GM12878 (cell line): ENCODE results near the gene TRAF2. TPM values are rescaled to one million over a fixed set of nuclear protein-coding genes. Genes with fewer than 3 reads are reported as not detected.

ENCODE experiments used
- ATAC-seq: fragments of 200-7000 bp; cut with Tn5 transposase; 3 replicates; pipeline ENCODE4 v1.9.1; 2020; ENCODE audit warnings: mild to moderate bottlenecking, moderate library complexity
- BruUV-seq: library from RNA; stranded (reverse); fragments of 400-500 nt; replicated peaks from 2 replicates; lab custom pipeline; 2021; lab: Mats Ljungman, UMichigan
- CTCF ChIA-PET: fragments of 300-600 bp; sonication (Branson Sonifier 250); formaldehyde crosslinking; extraction: SDS; loops from one replicate; lab custom pipeline; 2021; ENCODE audit warnings: inconsistent platforms; lab: Yijun Ruan, JAX
- POLR2A ChIA-PET: fragments of 350-600 bp; formaldehyde crosslinking; extraction: SDS; loops from one replicate; lab custom pipeline; 2021; ENCODE audit warnings: inconsistent platforms; lab: Charles Lee
- RAD21 ChIA-PET: fragments of 300-600 bp; sonication (Branson Sonifier 250); formaldehyde crosslinking; loops from one replicate; lab custom pipeline; 2023; ENCODE audit warnings: antibody characterized with exemption; ENCODE audit not compliant: unreplicated experiment; lab: Charles Lee
- SMC1A ChIA-PET: fragments of 300-600 bp; sonication (Branson Sonifier 250); formaldehyde crosslinking; loops from one replicate; lab custom pipeline; 2023; ENCODE audit not compliant: unreplicated experiment, uncharacterized antibody; lab: Charles Lee
- DNase-seq: peaks from one replicate; pipeline ENCODE4 v3.0.0-alpha.2; 2011; ENCODE audit warnings: low read depth, low spot score
- FAIRE-seq: peaks from 3 replicates; lab custom pipeline; 2011; peaks lifted over from hg19 to GRCh38; lab: Jason Lieb, UNC
- H2AFZ ChIP-seq: 2 replicates; pipeline ENCODE4 v1.6.0; 2011; ENCODE audit warnings: low read depth, low read length, control low read depth; ENCODE audit not compliant: control insufficient read depth
- H3K27ac ChIP-seq: 2 replicates; pipeline ENCODE4 v1.5.1; 2011; ENCODE audit warnings: control low read depth; ENCODE audit not compliant: control insufficient read depth, insufficient read depth
- H3K27me3 ChIP-seq, 2 experiments: replicated peaks in 1 of 2; 2 replicates each; pipeline versions ENCODE4 v1.6.0 to v1.6.1; 2011; ENCODE audit warnings: low read length in 1 of 2; ENCODE audit not compliant: control insufficient read depth in 2 of 2, insufficient read depth in 2 of 2
- H3K36me3 ChIP-seq, 2 experiments: 2 replicates each; pipeline ENCODE4 v1.5.1; 2011; ENCODE audit warnings: low read length in 1 of 2; ENCODE audit not compliant: control insufficient read depth in 2 of 2, insufficient read depth in 2 of 2
- H3K4me1 ChIP-seq: 2 replicates; pipeline ENCODE4 v1.6.1; 2011; ENCODE audit warnings: mild to moderate bottlenecking, low read length, moderate library complexity, mixed read lengths; ENCODE audit not compliant: control insufficient read depth, insufficient read depth
- H3K4me2 ChIP-seq: 2 replicates; pipeline ENCODE4 v1.6.0; 2011; ENCODE audit warnings: control low read depth; ENCODE audit not compliant: control insufficient read depth, insufficient read depth
- H3K4me3 ChIP-seq: fragments of 200-600 bp; sonication (generic); 2 replicates; pipeline ENCODE4 v1.5.1; 2016
- H3K79me2 ChIP-seq: 2 replicates; pipeline ENCODE4 v1.6.0; 2011; ENCODE audit warnings: low read length; ENCODE audit not compliant: control insufficient read depth, insufficient read depth
- H3K9ac ChIP-seq: 2 replicates; pipeline ENCODE4 v1.8.0; 2011; ENCODE audit warnings: low read length, control low read depth, mixed read lengths; ENCODE audit not compliant: control insufficient read depth, insufficient read depth
- H3K9me3 ChIP-seq: replicated peaks from 3 replicates; pipeline ENCODE4 v1.5.1; 2011; ENCODE audit warnings: mild to moderate bottlenecking, low read length; ENCODE audit not compliant: control insufficient read depth, insufficient read depth
- H4K20me1 ChIP-seq: 2 replicates; pipeline ENCODE4 v1.6.0; 2011; ENCODE audit not compliant: control insufficient read depth, insufficient read depth
- CHD2 ChIP-seq: IDR thresholded peaks from 2 replicates; pipeline ENCODE4 v1.6.1; 2011; ENCODE audit warnings: low read depth, low read length, improper control_type of control experiment, borderline replicate concordance
- DPF2 ChIP-seq: fragments of 450-650 bp; IDR thresholded peaks from 2 replicates; pipeline ENCODE4 v1.6.1; 2017; ENCODE audit warnings: mild to moderate bottlenecking
- ESRRA ChIP-seq: IDR thresholded peaks from 2 replicates; pipeline ENCODE4 v1.6.1; 2012; ENCODE audit warnings: mild to moderate bottlenecking, low read length, improper control_type of control experiment
- GATAD2B ChIP-seq: fragments of 450-650 bp; conservative IDR thresholded peaks from 2 replicates; pipeline ENCODE4 v1.6.1; 2017; ENCODE audit warnings: low read depth, mild to moderate bottlenecking, moderate library complexity
- NFYB ChIP-seq: IDR thresholded peaks from 2 replicates; pipeline ENCODE4 v1.6.1; 2011; ENCODE audit warnings: low read depth, mild to moderate bottlenecking, low read length, improper control_type of control experiment, moderate library complexity; ENCODE audit not compliant: insufficient read depth
- POLR2A ChIP-seq: IDR thresholded peaks from 2 replicates; pipeline ENCODE4 v1.6.1; 2011; ENCODE audit warnings: low read depth, mild to moderate bottlenecking, low read length
- RFX5 ChIP-seq: IDR thresholded peaks from 2 replicates; pipeline ENCODE4 v1.6.1; 2011; ENCODE audit warnings: low read depth, low read length, improper control_type of control experiment
- SMAD1 ChIP-seq: fragments of 450-650 bp; IDR thresholded peaks from 2 replicates; pipeline ENCODE4 v1.6.1; 2018; ENCODE audit warnings: mild to moderate bottlenecking, low read depth; ENCODE audit not compliant: partially characterized antibody
- SMAD5 ChIP-seq: IDR thresholded peaks from 2 replicates; pipeline ENCODE4 v1.6.1; 2016; ENCODE audit warnings: antibody characterized with exemption, low read depth
- TAF1 ChIP-seq: IDR thresholded peaks from 2 replicates; pipeline ENCODE4 v1.6.1; 2011; ENCODE audit warnings: mild to moderate bottlenecking, low read depth, low read length, borderline replicate concordance
- YY1 ChIP-seq: IDR thresholded peaks from 2 replicates; pipeline ENCODE4 v1.6.1; 2011; ENCODE audit warnings: low read depth, mild to moderate bottlenecking, low read length
- ZBED1 ChIP-seq: IDR thresholded peaks from 2 replicates; pipeline ENCODE4 v1.6.1; 2016; ENCODE audit warnings: borderline replicate concordance
- ZSCAN29 ChIP-seq: fragments of 450-650 bp; IDR thresholded peaks from 2 replicates; pipeline ENCODE4 v1.6.1; 2017; ENCODE audit warnings: mild to moderate bottlenecking, moderate library complexity
- WGBS: methylation state at CpG from one replicate; pipeline ENCODE4 v1.1.6; 2016; ENCODE audit warnings: low lambda C conversion rate; ENCODE audit not compliant: insufficient replicate concordance, insufficient coverage; ENCODE audit errors: missing lambda C conversion rate; 5-methylcytosine and 5-hydroxymethylcytosine counted together
- in situ Hi-C: fragments of 300-500 bp; cut with MboI; formaldehyde crosslinking; loops from 9 replicates; pipeline ENCODE4 v1.14.3; 2018; ENCODE audit warnings: mixed read lengths
- intact Hi-C: fragments of 100-400 bp; cut with micrococcal nuclease; formaldehyde crosslinking; loops from one replicate; pipeline ENCODE4 v1.14.2; 2022; ENCODE audit not compliant: unreplicated experiment
- polyA plus RNA-seq, 11 experiments: library from polyadenylated mRNA; depleted of rRNA in 4 of 11; unstranded in 6 of 11; stranded (reverse) in 5 of 11; fragments of >200 nt; fragmentation: Nextera tagmentation in 4 of 11; fragmentation: Illumina TruSeq in 1 of 11; extraction: Ambion mirVana in 4 of 11; extraction: Trizol in 1 of 11; gene quantifications; 1 replicate in 1 of 11; 2 replicates in 10 of 11; pipeline versions ENCODE4 v1.2.1 to v1.2.3, GENCODE V29; 2011 to 2016; ENCODE audit warnings: inconsistent platforms in 2 of 11, missing spikeins in 2 of 11, low read depth in 1 of 11
- total RNA-seq, 4 experiments: library from RNA; depleted of rRNA in 3 of 4; stranded (reverse); fragments of >200 nt in 3 of 4; fragmentation: Illumina TruSeq in 1 of 4; extraction: Trizol in 1 of 4; gene quantifications; 2 replicates each; pipeline versions ENCODE4 v1.2.1 to v1.2.3, GENCODE V29; 2013 to 2021
- TF ChIP-seq, protein P1 (sequence below): fragments of 450-650 bp; IDR thresholded peaks from 2 replicates; pipeline ENCODE4 v1.6.1; 2017; ENCODE audit warnings: mild to moderate bottlenecking
- TF ChIP-seq, protein P2 (sequence below): IDR thresholded peaks from 2 replicates; pipeline ENCODE4 v1.6.1; 2011; ENCODE audit warnings: low read depth, mild to moderate bottlenecking, low read length, moderate library complexity, borderline replicate concordance; ENCODE audit errors: extremely low read depth

Gene TRAF2
- total and polyA plus RNA-seq, 10 of the 15 experiments (the other 5 are each of a cell fraction or from before 2014, with no cell fraction given), result 0.34 to 39.5 (median 18.7) TPM

DNA sequence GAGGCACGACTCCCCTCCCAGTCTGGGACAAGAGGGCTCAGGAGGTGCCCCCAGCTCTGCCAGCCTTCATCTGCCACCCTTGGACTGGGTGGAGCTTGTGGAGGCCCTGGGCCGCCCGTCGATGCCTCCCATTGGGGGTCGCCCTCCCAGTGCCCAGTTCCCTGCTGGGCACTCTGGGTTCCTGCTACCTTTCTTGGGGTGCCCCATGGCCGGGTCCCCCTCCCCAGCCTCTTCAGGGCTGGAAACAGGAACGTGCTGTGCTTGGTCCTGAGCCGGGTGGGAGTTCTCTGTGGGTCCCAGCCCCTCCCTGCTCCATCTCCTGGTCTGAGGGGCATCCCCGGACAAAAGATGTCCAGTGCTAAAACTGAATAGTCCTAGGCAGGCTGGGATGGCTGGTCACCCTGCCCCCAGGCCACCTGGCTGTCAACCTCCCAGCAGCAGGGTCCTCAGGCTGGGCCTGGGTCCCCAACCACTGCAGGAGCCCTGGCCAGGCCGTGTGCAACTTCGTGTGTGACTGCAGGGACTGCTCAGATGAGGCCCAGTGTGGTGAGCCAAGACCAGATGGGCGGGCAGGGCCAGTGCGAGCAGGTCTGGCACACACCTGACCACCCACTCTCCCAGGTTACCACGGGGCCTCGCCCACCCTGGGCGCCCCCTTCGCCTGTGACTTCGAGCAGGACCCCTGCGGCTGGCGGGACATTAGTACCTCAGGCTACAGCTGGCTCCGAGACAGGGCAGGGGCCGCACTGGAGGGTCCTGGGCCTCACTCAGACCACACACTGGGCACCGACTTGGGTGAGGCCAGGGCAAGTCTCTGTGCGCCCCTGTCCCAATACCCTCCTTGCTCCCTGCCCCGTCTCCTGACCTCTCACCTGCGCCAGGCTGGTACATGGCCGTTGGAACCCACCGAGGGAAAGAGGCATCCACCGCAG is 33.4 kb upstream of the TRAF2 start:
- WGBS, result 77% methylated on average over 29 of the region's 29 CpGs
- Histone ChIP-seq H2AFZ (no peak overlapping the region), H3K36me3 (peaks cover 4 to 8% of the 10 kb centered on the region in 2 experiments; a peak in 3 of 4 replicates), H3K27me3 (no peaks in the 10 kb centered on the region), H3K4me2 (no peak overlapping the region), H3K9ac (no peak overlapping the region)
- CTCF ChIA-PET, result no interaction called here
- FAIRE-seq (no peak), DNase-seq (no peak), ATAC-seq (no peak)
- SMC1A ChIA-PET, result no interaction called here
- TF ChIP-seq ZSCAN29 (no peak), ZBED1 (no peak), POLR2A (peak; percentile 34; the same call in 1 of the 2 replicates)
- TF ChIP-seq, all 136 proteins: peak for 1
- RAD21 ChIA-PET, result no interaction called here
- Histone ChIP-seq H4K20me1 (no peaks in the 10 kb centered on the region; the same call in 1 of the 2 replicates), H3K27ac (no peak overlapping the region), H3K9me3 (no peaks in the 10 kb centered on the region), H3K4me3 (no peak overlapping the region), H3K79me2 (peaks cover 10% of the 10 kb centered on the region; the same call in 1 of the 2 replicates), H3K4me1 (peaks cover 7% of the 10 kb centered on the region)
- intact Hi-C loops, result loop anchor here (5.0 kb wide), 1 partner anchor 89 kb away; the partner anchor contains the start of gene FBXW5
- in situ Hi-C loops, result no loop called here
- no TSS peak for BruUV-seq
- POLR2A ChIA-PET, result no interaction called here

- H3K36me3 ChIP-seq, result peaks cover 4 to 8% of the 10 kb centered on the region in 2 experiments; a peak in 3 of 4 replicates
- ChIA-PET POLR2A (no interaction called here), CTCF (no interaction called here), RAD21 (no interaction called here), SMC1A (no interaction called here)
- H3K4me3 ChIP-seq, result no peak overlapping the region
- WGBS, result 66% methylated on average over 17 of the region's 18 CpGs
- no peak for DNase-seq
- H3K27me3 ChIP-seq, result no peaks in the 10 kb centered on the region
- no TSS peak for BruUV-seq
- H3K79me2 ChIP-seq, result peaks cover 7% of the 10 kb centered on the region; the same call in 1 of the 2 replicates
- no peak overlapping the region for H3K4me2 ChIP-seq
- H3K27ac ChIP-seq, result no peak overlapping the region
- no peaks in the 10 kb centered on the region for H3K9me3 ChIP-seq
- no peak overlapping the region for H2AFZ ChIP-seq
- no peaks in the 10 kb centered on the region; the same call in 1 of the 2 replicates for H4K20me1 ChIP-seq
- intact Hi-C loops (loop anchor here (5.0 kb wide), 1 partner anchor 89 kb away; the partner anchor contains the start of gene FBXW5), in situ Hi-C loops (no loop called here)
- no peak for FAIRE-seq
- ATAC-seq, result peak; percentile 20
- H3K9ac ChIP-seq, result no peak overlapping the region
- H3K4me1 ChIP-seq, result peaks cover 7% of the 10 kb centered on the region
- TF ChIP-seq NFYB (no peak), ZSCAN29 (no peak), ESRRA (no peak), CHD2 (no peak), SMAD5 (no peak), GATAD2B (no peak), DPF2 (no peak), SMAD1 (no peak), YY1 (no peak), TAF1 (no peak), RFX5 (no peak), POLR2A (peak; percentile 14; the same call in 1 of the 2 replicates)
- TF ChIP-seq, protein P1, sequence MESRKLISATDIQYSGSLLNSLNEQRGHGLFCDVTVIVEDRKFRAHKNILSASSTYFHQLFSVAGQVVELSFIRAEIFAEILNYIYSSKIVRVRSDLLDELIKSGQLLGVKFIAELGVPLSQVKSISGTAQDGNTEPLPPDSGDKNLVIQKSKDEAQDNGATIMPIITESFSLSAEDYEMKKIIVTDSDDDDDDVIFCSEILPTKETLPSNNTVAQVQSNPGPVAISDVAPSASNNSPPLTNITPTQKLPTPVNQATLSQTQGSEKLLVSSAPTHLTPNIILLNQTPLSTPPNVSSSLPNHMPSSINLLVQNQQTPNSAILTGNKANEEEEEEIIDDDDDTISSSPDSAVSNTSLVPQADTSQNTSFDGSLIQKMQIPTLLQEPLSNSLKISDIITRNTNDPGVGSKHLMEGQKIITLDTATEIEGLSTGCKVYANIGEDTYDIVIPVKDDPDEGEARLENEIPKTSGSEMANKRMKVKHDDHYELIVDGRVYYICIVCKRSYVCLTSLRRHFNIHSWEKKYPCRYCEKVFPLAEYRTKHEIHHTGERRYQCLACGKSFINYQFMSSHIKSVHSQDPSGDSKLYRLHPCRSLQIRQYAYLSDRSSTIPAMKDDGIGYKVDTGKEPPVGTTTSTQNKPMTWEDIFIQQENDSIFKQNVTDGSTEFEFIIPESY, result no peak
- TF ChIP-seq, protein P2, sequence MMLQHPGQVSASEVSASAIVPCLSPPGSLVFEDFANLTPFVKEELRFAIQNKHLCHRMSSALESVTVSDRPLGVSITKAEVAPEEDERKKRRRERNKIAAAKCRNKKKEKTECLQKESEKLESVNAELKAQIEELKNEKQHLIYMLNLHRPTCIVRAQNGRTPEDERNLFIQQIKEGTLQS, result no peak
Observed at GRCh38 chr9:136853596-136854112, 32.7 kb upstream of the TRAF2 start.
